ELR (cell line): Measurements from ENCODE around the gene TUT1.

Experiments
- DNase-seq: peaks from one replicate; pipeline ENCODE4 v3.0.0-alpha.2; 2015; ENCODE audit warnings: low read depth

The TUT1 gene

GRCh38 chr11:62542111-62542745, 49.1 kb downstream of the TUT1 start:
- no peak for DNase-seq

GRCh38 chr11:62540804-62541701, 50.3 kb downstream of the TUT1 start:
- peak; percentile 35 for DNase-seq

- DNase-seq, result peak; percentile 90
Measured at GRCh38 chr11:62539238-62539925, 51.9 kb downstream of the TUT1 start.

GRCh38 chr11:62538470-62539237, 52.7 kb downstream of the TUT1 start:
- no peak for DNase-seq

GRCh38 chr11:62536301-62536957, 54.9 kb downstream of the TUT1 start:
- DNase-seq, result no peak

- DNase-seq, result no peak
Measured at GRCh38 chr11:62535802-62536201, 55.5 kb downstream of the TUT1 start.

GRCh38 chr11:62534779-62535545, 56.4 kb downstream of the TUT1 start:
- DNase-seq, result no peak

GRCh38 chr11:62532096-62532495, 59.2 kb downstream of the TUT1 start:
- no peak for DNase-seq
